Neural cell (in vitro differentiated cells): ENCODE measurements around the gene TMEM63B. TPM values are rescaled to one million over a fixed set of nuclear protein-coding genes. Genes with fewer than 3 reads are reported as not detected.
A peak's percentile ranks its signal among the peaks of the same experiment; 100 is the strongest.

Experiments
- H2AFZ ChIP-seq: fragments of 200-600, 300-800 bp; sonication (generic), shearing (Covaris generic); 2 replicates; pipeline ENCODE4 v1.6.0; 2014; ENCODE audit warnings: low read depth, mild to moderate bottlenecking, antibody characterized with exemption, low read length, moderate library complexity
- H3F3A ChIP-seq: fragments of 200-600 bp; shearing (Covaris generic); 2 replicates; pipeline ENCODE4 v1.6.1; 2016; ENCODE audit warnings: mild to moderate bottlenecking, moderate library complexity, mixed read lengths, antibody characterized with exemption, low read length; ENCODE audit not compliant: insufficient read depth, poor library complexity, severe bottlenecking
- H3K27ac ChIP-seq: fragments of 200-600, 300-800 bp; sonication (generic), shearing (Covaris generic); 2 replicates; pipeline ENCODE4 v1.5.1; 2014; ENCODE audit warnings: mild to moderate bottlenecking, low read length, moderate library complexity
- H3K27me3 ChIP-seq: fragments of 300-800, 200-600 bp; sonication (generic), shearing (Covaris generic); 2 replicates; pipeline ENCODE4 v1.6.0; 2014; ENCODE audit warnings: mild to moderate bottlenecking, low read depth, low read length, moderate library complexity; ENCODE audit not compliant: insufficient read depth
- H3K36me3 ChIP-seq: fragments of 300-800, 200-600 bp; sonication (generic), shearing (Covaris generic); 2 replicates; pipeline ENCODE4 v1.5.1; 2014; ENCODE audit warnings: mild to moderate bottlenecking, antibody characterized with exemption, low read length, moderate library complexity; ENCODE audit not compliant: insufficient read depth
- H3K4me2 ChIP-seq: fragments of 300-800, 200-600 bp; sonication (generic), shearing (Covaris generic); 2 replicates; pipeline ENCODE4 v1.6.0; 2014; ENCODE audit warnings: mild to moderate bottlenecking, low read length
- H3K4me3 ChIP-seq: fragments of 300-800, 200-600 bp; sonication (generic), shearing (Covaris generic); 2 replicates; pipeline ENCODE4 v1.5.1; 2014; ENCODE audit warnings: mild to moderate bottlenecking, low read length, moderate library complexity
- H3K79me2 ChIP-seq: fragments of 200-600 bp; shearing (Covaris generic); replicated peaks from 2 replicates; pipeline ENCODE4 v1.6.0; 2014; ENCODE audit warnings: mild to moderate bottlenecking, low read length, moderate library complexity; ENCODE audit not compliant: insufficient read depth
- H3K9ac ChIP-seq: fragments of 300-800, 200-600 bp; sonication (generic), shearing (Covaris generic); 2 replicates; pipeline ENCODE4 v1.6.1; 2016; ENCODE audit warnings: mild to moderate bottlenecking, low read length, mixed read lengths
- H3K9me2 ChIP-seq: fragments of 200-600 bp; shearing (Covaris generic); 2 replicates; pipeline ENCODE4 v1.6.1; 2016; ENCODE audit warnings: mild to moderate bottlenecking, low read length, mixed read lengths; ENCODE audit not compliant: insufficient read depth
- H3K9me3 ChIP-seq: fragments of 200-600, 300-800 bp; sonication (generic), shearing (Covaris generic); 2 replicates; pipeline ENCODE4 v1.6.1; 2016; ENCODE audit warnings: mild to moderate bottlenecking, mixed run types, low read length, moderate library complexity, mixed read lengths
- H4K20me1 ChIP-seq: fragments of 200-600 bp; shearing (Covaris generic); 2 replicates; pipeline ENCODE4 v1.6.1; 2016; ENCODE audit warnings: mild to moderate bottlenecking, mixed run types; ENCODE audit not compliant: insufficient read depth
- EP300 ChIP-seq: fragments of 450-650 bp; conservative IDR thresholded peaks from 2 replicates; pipeline ENCODE4 v1.6.1; 2014; ENCODE audit warnings: antibody characterized with exemption, mild to moderate bottlenecking, moderate library complexity; ENCODE audit not compliant: poor library complexity, severe bottlenecking
- MXI1 ChIP-seq: fragments of 450-650 bp; conservative IDR thresholded peaks from 2 replicates; pipeline ENCODE4 v1.6.1; 2014; ENCODE audit warnings: antibody characterized with exemption, mild to moderate bottlenecking; ENCODE audit not compliant: poor library complexity, severe bottlenecking
- POLR2AphosphoS5 ChIP-seq: IDR thresholded peaks from 2 replicates; pipeline ENCODE4 v1.6.1; 2012
- RAD21 ChIP-seq: fragments of 450-650 bp; conservative IDR thresholded peaks from 2 replicates; pipeline ENCODE4 v1.6.1; 2014; ENCODE audit warnings: antibody characterized with exemption, mild to moderate bottlenecking, moderate library complexity
- SMC3 ChIP-seq: fragments of 450-650 bp; conservative IDR thresholded peaks from 2 replicates; pipeline ENCODE4 v1.6.1; 2014; ENCODE audit warnings: antibody characterized with exemption, mild to moderate bottlenecking, moderate library complexity; ENCODE audit not compliant: poor library complexity
- TAF1 ChIP-seq: IDR thresholded peaks from 2 replicates; pipeline ENCODE4 v1.6.1; 2012; ENCODE audit warnings: low read depth
- polyA plus RNA-seq: library from polyadenylated mRNA; depleted of rRNA; stranded (reverse); fragments of >200 nt; gene quantifications from 2 replicates; pipeline ENCODE4 v1.2.3, GENCODE V29; 2014
- TF ChIP-seq, protein P1 (sequence below): fragments of 450-650 bp; IDR thresholded peaks from 2 replicates; pipeline ENCODE4 v1.5.1; 2014; ENCODE audit warnings: antibody characterized with exemption, mild to moderate bottlenecking, moderate library complexity; ENCODE audit not compliant: poor library complexity, severe bottlenecking
- TF ChIP-seq, protein P2 (sequence below): IDR thresholded peaks from 2 replicates; pipeline ENCODE4 v1.6.1; 2012; ENCODE audit warnings: borderline replicate concordance

TMEM63B gene
- polyA plus RNA-seq, 1 donor from 2014 or later: 49.9 TPM

- H3K9ac ChIP-seq: no peak overlapping the region
Measured at GRCh38 chr6:44151348-44152108, 24.2 kb downstream of the TMEM63B start.

GRCh38 chr6:44152109-44152461 lies 24.7 kb downstream of the TMEM63B start:
- Histone ChIP-seq H3K4me2 (no peak overlapping the region), H3K79me2 (no peaks in the 10 kb centered on the region), H3K4me3 (no peak overlapping the region), H3K9me2 (no peaks in the 10 kb centered on the region), H4K20me1 (no peaks in the 10 kb centered on the region), H3K27me3 (no peaks in the 10 kb centered on the region), H3K36me3 (no peaks in the 10 kb centered on the region), H3F3A (no peaks in the 10 kb centered on the region), H3K27ac (no peak overlapping the region), H3K9ac (no peak overlapping the region), H2AFZ (no peak overlapping the region), H3K9me3 (no peaks in the 10 kb centered on the region)
- no peak for TF ChIP-seq EP300
- TF ChIP-seq, protein P1, sequence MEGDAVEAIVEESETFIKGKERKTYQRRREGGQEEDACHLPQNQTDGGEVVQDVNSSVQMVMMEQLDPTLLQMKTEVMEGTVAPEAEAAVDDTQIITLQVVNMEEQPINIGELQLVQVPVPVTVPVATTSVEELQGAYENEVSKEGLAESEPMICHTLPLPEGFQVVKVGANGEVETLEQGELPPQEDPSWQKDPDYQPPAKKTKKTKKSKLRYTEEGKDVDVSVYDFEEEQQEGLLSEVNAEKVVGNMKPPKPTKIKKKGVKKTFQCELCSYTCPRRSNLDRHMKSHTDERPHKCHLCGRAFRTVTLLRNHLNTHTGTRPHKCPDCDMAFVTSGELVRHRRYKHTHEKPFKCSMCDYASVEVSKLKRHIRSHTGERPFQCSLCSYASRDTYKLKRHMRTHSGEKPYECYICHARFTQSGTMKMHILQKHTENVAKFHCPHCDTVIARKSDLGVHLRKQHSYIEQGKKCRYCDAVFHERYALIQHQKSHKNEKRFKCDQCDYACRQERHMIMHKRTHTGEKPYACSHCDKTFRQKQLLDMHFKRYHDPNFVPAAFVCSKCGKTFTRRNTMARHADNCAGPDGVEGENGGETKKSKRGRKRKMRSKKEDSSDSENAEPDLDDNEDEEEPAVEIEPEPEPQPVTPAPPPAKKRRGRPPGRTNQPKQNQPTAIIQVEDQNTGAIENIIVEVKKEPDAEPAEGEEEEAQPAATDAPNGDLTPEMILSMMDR: no peak
- TF ChIP-seq, protein P2, sequence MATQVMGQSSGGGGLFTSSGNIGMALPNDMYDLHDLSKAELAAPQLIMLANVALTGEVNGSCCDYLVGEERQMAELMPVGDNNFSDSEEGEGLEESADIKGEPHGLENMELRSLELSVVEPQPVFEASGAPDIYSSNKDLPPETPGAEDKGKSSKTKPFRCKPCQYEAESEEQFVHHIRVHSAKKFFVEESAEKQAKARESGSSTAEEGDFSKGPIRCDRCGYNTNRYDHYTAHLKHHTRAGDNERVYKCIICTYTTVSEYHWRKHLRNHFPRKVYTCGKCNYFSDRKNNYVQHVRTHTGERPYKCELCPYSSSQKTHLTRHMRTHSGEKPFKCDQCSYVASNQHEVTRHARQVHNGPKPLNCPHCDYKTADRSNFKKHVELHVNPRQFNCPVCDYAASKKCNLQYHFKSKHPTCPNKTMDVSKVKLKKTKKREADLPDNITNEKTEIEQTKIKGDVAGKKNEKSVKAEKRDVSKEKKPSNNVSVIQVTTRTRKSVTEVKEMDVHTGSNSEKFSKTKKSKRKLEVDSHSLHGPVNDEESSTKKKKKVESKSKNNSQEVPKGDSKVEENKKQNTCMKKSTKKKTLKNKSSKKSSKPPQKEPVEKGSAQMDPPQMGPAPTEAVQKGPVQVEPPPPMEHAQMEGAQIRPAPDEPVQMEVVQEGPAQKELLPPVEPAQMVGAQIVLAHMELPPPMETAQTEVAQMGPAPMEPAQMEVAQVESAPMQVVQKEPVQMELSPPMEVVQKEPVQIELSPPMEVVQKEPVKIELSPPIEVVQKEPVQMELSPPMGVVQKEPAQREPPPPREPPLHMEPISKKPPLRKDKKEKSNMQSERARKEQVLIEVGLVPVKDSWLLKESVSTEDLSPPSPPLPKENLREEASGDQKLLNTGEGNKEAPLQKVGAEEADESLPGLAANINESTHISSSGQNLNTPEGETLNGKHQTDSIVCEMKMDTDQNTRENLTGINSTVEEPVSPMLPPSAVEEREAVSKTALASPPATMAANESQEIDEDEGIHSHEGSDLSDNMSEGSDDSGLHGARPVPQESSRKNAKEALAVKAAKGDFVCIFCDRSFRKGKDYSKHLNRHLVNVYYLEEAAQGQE: no peak
- no peak for TF ChIP-seq SMC3
- TF ChIP-seq POLR2AphosphoS5: no peak
- TF ChIP-seq TAF1: no peak
- TF ChIP-seq MXI1: no peak

More at GRCh38 chr6:44151348-44152108, 24.2 kb downstream of the TMEM63B start:
- no peaks in the 10 kb centered on the region for H3K36me3 ChIP-seq
- H3F3A ChIP-seq: no peaks in the 10 kb centered on the region
- H3K9me2 ChIP-seq: no peaks in the 10 kb centered on the region
- no peak overlapping the region for H2AFZ ChIP-seq
- TF ChIP-seq POLR2AphosphoS5: no peak
- peak; percentile 67 for TF ChIP-seq SMC3
- TF ChIP-seq RAD21: peak; percentile 44
- TF ChIP-seq, protein P1: peak; percentile 76
- no peak overlapping the region for H3K4me3 ChIP-seq
- H3K27ac ChIP-seq: no peak overlapping the region
- no peaks in the 10 kb centered on the region for H3K27me3 ChIP-seq
- no peaks in the 10 kb centered on the region for H3K9me3 ChIP-seq
- no peaks in the 10 kb centered on the region for H3K79me2 ChIP-seq
- H4K20me1 ChIP-seq: no peaks in the 10 kb centered on the region
- no peak overlapping the region for H3K4me2 ChIP-seq
